HG03066 (cell line): ENCODE results near the gene PYY.
"Not testable (repeated sequence)": the region's sequence is repeated elsewhere in the genome, so short reads cannot be mapped to it uniquely, and the experiment has no call there.

Experiments used
- ATAC-seq: cut with Tn5 transposase; IDR thresholded peaks from one replicate; pipeline ENCODE4 v1.9.1; 2021; ENCODE audit warnings: low read depth; ENCODE audit not compliant: unreplicated experiment

The PYY gene

GRCh38 chr17:43979671-43980070 lies 25.9 kb upstream of the PYY start:
- no peak for ATAC-seq

GRCh38 chr17:43979011-43979410 lies 25.3 kb upstream of the PYY start:
- ATAC-seq, result no peak

DNA sequence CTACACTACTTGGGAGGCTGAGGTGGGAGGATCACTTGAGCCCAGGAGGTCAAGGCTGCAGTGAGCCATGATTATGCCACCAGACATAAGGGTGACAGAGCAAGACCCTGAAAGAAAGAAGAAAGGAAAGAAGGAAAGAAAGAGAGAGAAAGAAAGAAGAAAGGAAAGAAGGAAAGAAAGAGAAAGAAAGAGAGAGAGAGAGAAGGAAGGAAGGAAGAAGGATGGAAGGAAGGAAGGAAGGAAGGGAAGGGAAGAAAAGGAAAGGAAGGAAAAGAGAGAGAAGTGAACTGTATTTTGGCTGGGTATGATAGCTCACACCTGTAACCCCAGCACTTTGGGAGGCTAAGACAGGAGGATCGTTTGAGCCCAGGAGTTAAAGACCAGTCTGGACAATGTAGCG lies 24.3 kb upstream of the PYY start:
- ATAC-seq, result no peak

DNA sequence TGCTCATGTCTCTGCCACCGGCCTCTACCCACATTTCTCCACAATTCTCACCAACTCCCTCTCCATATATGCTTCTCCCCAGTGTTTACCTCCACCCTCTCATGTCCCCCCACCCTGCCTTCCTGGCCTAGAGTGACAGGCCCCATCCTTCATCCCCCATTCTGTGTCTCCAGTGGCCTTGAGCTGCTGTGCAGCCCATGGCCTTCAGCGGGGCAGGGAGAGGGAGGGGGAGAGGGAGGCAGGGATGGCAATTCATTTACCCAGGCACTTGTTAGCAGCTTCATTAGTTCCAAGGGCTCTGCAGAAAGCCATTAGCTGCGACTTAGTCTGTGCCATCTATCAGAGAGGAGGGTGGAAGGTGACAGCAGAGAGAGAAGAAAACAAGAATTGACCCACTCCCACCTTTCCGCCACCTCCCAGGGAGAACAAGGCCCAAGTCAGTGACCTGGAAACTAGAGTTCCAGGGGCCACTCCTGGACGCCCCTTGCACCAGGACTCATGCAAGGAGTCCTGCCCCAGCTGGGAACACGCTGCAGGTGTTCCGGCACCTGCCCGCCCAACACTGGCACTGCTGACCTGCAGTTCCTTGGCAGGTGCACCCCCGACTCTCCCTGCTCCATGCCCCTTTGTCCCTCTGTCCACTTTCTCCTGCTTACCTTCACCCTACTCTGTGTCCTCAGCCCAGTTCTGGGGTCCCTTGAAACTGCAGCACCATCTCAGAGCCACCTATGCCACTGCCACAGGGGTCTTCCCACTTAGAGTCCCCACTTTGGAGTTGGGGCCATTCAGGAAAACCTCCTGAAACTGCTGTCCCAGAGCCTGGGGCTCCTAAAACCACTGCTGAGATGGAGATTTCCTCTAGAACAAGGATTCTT lies 23.5 kb upstream of the PYY start:
- ATAC-seq, result no peak

DNA sequence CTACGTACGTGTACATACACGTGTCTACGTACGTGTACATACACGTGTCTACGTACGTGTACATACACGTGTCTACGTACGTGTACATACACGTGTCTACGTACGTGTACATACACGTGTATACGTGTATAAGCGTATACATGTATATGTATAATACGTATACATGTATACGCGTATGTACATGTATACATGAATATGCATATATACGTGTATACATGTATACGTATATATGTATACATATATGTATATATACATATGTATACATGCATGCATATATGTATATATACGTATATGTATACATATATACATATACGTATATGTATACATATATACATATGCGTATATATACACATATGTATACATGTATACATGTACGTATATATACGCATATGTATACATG lies 22.2 kb upstream of the PYY start:
- no peak for ATAC-seq

DNA sequence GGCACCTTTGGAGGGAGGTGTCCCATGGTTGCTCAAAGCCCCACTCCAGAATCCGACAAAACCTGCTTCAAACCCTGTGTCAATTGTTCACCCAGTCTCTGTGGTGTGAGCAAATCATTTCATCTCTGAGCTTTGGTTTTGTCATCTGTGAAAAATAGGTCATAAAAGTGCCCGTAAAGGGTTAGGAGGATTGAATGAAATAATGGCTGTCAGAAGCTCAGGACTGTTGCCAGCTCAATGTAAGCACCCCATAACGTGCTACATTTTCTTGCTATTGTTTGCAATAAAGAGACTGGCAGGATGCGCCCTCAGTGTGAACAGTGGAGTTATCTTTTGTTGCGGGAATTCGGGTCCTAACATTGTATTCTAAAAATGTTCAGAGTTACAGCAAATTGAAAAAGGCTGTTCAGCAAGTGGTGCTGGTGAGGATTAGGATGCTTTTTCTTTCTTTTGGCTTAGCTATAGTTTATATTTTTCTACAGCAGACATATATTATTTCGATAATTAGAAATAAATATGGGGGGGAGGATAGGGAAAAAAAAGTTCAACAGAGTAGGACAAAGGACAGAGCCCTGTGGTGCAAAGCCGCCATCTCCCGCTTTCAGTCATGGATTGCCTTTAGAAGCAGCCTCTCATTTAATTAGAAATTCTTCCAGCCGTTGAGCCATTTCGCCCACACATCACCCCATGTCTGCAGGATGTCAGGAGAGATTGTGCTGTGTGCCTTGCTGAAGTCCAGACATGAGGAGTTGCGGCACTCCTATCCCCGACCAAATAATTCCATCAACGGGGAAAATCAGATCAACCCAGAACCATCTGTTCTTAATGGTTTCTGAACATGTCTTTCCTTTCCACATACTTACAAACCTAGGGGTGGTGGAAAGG lies 20.9 kb upstream of the PYY start:
- ATAC-seq, result no peak

- ATAC-seq, result not testable (repeated sequence)
These were observed 18.9 kb upstream of the PYY start for GRCh38 chr17:43972444-43973212.

GRCh38 chr17:43971436-43971835 lies 17.7 kb upstream of the PYY start:
- not testable (repeated sequence) for ATAC-seq

GRCh38 chr17:43970366-43970765 lies 16.6 kb upstream of the PYY start:
- ATAC-seq, result no peak

DNA sequence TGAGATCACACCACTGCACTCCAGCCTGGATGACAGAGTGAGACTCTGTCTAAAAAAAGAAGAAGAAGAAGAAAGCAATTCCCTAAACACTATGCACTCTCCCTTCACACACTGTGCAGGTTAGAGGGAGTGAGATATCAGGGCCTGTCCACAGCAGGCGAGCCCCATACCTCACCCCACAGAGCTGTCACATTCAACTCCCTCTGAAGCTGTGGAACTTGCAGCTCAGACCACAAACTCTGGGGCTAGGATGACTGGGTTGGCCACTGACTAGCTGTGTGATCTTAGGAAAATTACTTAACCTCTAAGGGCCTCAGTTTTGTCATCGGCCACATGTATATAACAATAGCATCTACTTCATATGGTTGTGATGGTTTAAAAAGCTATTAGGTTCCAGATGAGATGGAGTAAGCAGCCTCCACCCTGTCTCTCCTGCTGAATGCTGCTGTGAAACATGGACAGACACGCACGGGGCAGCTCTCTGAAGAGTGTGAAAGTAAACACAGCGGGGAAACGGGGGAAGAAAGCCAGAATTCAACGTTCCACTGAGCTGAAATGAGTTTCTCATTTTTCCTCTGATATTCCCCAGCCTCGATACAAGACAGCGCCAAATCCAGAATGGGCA lies 13.6 kb upstream of the PYY start:
- ATAC-seq, result no peak

- no peak for ATAC-seq
These were observed 12.5 kb upstream of the PYY start for GRCh38 chr17:43966276-43966675.

- no peak for ATAC-seq
These were observed 8.7 kb upstream of the PYY start for GRCh38 chr17:43962479-43962878.

DNA sequence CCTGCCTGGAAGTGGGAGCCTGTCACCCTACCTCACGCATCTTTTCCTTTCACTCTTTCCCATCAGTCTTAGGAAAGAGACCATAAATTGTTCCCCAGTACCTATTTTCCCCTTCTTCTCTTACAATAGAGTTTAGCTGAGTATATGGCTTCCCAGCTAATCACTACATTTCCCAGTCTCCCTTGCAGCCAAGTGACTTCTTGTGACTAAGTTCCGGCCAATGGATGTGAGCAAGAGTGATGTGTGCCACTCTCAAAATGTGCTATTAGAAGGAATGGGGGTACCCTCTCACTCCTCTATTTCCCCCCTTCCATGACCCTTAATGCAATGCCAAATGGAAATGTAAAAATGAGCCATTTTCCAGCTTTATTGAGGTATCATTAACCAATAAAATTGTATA lies 8.2 kb upstream of the PYY start:
- ATAC-seq, result no peak

GRCh38 chr17:43961292-43961691 lies 7.6 kb upstream of the PYY start:
- ATAC-seq, result not testable (repeated sequence)

- ATAC-seq, result no peak
These were observed 5.1 kb upstream of the PYY start for GRCh38 chr17:43958748-43959352.

DNA sequence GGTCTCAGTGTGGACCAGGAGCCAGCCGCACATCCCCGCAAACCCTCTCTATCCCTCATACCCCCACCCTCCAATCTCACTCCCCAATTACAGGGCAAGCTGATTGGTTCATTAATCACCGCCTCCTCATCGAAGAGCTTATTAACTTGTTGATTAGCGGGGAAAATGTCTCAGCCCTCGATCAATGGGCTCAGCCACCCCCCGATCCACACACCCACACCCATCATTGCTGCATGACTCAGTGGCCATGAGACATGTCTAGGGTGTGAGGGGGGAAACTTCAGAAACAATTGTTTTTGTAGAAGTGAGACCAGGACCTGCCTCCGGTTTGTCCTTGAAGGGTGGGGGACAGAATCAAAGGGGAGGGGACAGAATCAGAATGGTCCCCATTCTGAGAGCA lies 2.5 kb upstream of the PYY start:
- no peak for ATAC-seq

DNA sequence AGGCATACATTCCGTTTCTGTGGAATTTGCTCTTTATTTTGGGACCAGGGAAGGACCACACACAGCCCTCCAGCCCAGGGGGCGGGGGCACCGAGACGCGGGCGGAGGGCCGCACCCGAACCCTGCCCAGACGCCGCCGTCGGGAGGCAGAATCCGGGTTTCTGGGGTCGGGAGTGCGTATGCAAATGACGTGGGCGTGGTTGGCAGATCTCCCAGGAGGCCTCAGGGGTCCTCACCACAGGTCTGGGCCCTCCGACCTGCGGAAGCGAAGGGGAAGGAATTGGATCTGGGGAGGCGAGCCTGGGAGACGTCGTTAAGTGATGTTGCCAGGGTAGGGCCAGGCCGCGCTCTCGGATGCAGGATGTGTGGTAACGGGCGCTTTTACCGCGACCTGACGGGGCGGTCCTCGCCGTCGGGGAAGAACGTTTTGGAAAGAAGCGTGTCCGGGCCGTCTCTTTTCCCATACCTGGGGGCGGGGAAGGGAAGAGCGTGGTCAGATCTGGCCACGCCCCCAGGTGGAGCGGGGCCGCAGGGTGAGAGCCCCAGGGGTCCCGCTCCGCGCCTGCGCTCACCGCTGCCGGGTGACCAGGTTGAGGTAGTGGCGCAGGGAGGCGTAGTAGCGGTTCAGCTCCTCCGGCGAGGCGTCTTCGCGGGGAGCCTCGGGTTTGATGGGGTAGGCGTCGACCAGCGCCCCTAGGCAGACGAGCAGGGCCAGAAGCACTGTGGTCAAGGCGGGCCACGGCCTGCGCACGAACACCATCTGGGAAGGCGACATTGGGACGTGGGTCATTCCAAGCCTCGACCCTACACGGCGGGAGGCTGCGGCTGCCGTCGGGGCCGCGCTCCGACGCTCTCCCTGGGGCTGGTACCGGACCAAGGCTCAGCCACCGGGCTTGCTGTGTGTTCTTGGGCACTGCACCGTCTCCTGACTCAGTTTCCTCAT lies 745 bp downstream of the PYY start:
- ATAC-seq, result no peak

GRCh38 chr17:43952351-43952723 lies 1.4 kb downstream of the PYY start:
- ATAC-seq, result no peak

GRCh38 chr17:43951750-43952149 lies 2.0 kb downstream of the PYY start:
- ATAC-seq, result no peak
